GM19238 (cell line): Measurements from ENCODE around the gene EFHC2.

Experiments
- DNase-seq: peaks from one replicate; pipeline ENCODE4 v3.0.0; 2011; ENCODE audit warnings: low spot score; ENCODE audit not compliant: insufficient read length

EFHC2 gene

GRCh38 chrX:44343412-44344141, at the start of gene EFHC2:
Gene EFHC2 (minus strand): TSS chrX:44343672. CDS start chrX:44343588, 84 bp downstream.
- DNase-seq, result peak; percentile 19

- no peak for DNase-seq
Measured at GRCh38 chrX:44392767-44393166, 49.3 kb upstream of the EFHC2 start.

GRCh38 chrX:44384688-44385338, 41.3 kb upstream of the EFHC2 start:
- no peak for DNase-seq

GRCh38 chrX:44382871-44383270, 39.4 kb upstream of the EFHC2 start:
- no peak for DNase-seq

GRCh38 chrX:44352758-44353157, 9.3 kb upstream of the EFHC2 start:
- DNase-seq, result no peak

- no peak for DNase-seq
Measured at GRCh38 chrX:44349561-44349960, 6.1 kb upstream of the EFHC2 start.

GRCh38 chrX:44344687-44345086, 1.2 kb upstream of the EFHC2 start:
- DNase-seq, result no peak

GRCh38 chrX:44344194-44344593, 722 bp upstream of the EFHC2 start:
- no peak for DNase-seq

GRCh38 chrX:44342866-44343265, 606 bp downstream of the EFHC2 start:
- DNase-seq, result no peak

GRCh38 chrX:44338361-44338760, 5.1 kb downstream of the EFHC2 start:
- DNase-seq, result no peak

- no peak for DNase-seq
Measured at GRCh38 chrX:44332437-44332836, 11.0 kb downstream of the EFHC2 start.

- DNase-seq, result no peak
Measured at GRCh38 chrX:44330227-44330626, 13.2 kb downstream of the EFHC2 start.

- DNase-seq, result no peak
Measured at GRCh38 chrX:44319550-44319949, 23.9 kb downstream of the EFHC2 start.

- no peak for DNase-seq
Measured at GRCh38 chrX:44317181-44317580, 26.3 kb downstream of the EFHC2 start.

- no peak for DNase-seq
Measured at GRCh38 chrX:44314808-44315207, 28.7 kb downstream of the EFHC2 start.

GRCh38 chrX:44314259-44314734, 29.2 kb downstream of the EFHC2 start:
- DNase-seq, result no peak

GRCh38 chrX:44312421-44312820, 31.1 kb downstream of the EFHC2 start:
- DNase-seq, result no peak

GRCh38 chrX:44310227-44310626, 33.2 kb downstream of the EFHC2 start:
- DNase-seq, result no peak

- no peak for DNase-seq
Measured at GRCh38 chrX:44308869-44309268, 34.6 kb downstream of the EFHC2 start.

GRCh38 chrX:44306356-44306755, 37.1 kb downstream of the EFHC2 start:
- no peak for DNase-seq

- DNase-seq, result no peak
Measured at GRCh38 chrX:44305921-44306320, 37.6 kb downstream of the EFHC2 start.

GRCh38 chrX:44303119-44303518, 40.4 kb downstream of the EFHC2 start:
- DNase-seq, result no peak

- no peak for DNase-seq
Measured at GRCh38 chrX:44299177-44299576, 44.3 kb downstream of the EFHC2 start.
